Left lung (tissue), 10 donors: ENCODE results near the gene TUBGCP2. TPM values are rescaled to one million over a fixed set of nuclear protein-coding genes. Genes with fewer than 3 reads are reported as not detected.

ENCODE experiments used
- ATAC-seq: fragments of 200-7000 bp; cut with Tn5 transposase; one replicate; pipeline ENCODE4 v1.9.1; 2020; ENCODE audit warnings: moderate library complexity
- DNase-seq, 4 donors: peaks; one replicate each; pipeline ENCODE4 v3.0.0-alpha.2; 2013 to 2020
- H3K27ac ChIP-seq, 2 donors: fragments of 200-600 bp; sonication (generic) in 1 of 2; one replicate each; pipeline versions ENCODE4 v1.5.0 to v1.8.0; 2020 to 2021
- H3K27me3 ChIP-seq, 2 donors: fragments of 200-600 bp; sonication (generic) in 1 of 2; one replicate each; pipeline versions ENCODE4 v1.5.0 to v1.8.0; 2020 to 2021
- H3K36me3 ChIP-seq, 2 donors: fragments of 200-600 bp; sonication (generic) in 1 of 2; one replicate each; pipeline versions ENCODE4 v1.5.0 to v1.8.0; 2020 to 2021
- H3K4me1 ChIP-seq, 2 donors: fragments of 200-600 bp; one replicate each; pipeline ENCODE4 v1.8.0; 2021
- H3K4me3 ChIP-seq, 2 donors: fragments of 200-600 bp; sonication (generic) in 1 of 2; one replicate each; pipeline versions ENCODE4 v1.5.0 to v1.8.0; 2020 to 2021; ENCODE audit warnings: mild to moderate bottlenecking in 1 of 2
- H3K9me3 ChIP-seq, 2 donors: fragments of 200-600 bp; sonication (generic) in 1 of 2; one replicate each; pipeline versions ENCODE4 v1.5.0 to v1.8.0; 2020 to 2021
- CTCF ChIP-seq, 2 donors: fragments of 200-600 bp; sonication (generic) in 1 of 2; IDR thresholded peaks; one replicate each; pipeline versions ENCODE4 v1.5.0 to v1.8.0; 2021; ENCODE audit warnings: antibody characterized with exemption in 2 of 2
- intact Hi-C, 2 donors: fragments of 100-400 bp; cut with DNase I; formaldehyde crosslinking; loops; one replicate each; pipeline versions ENCODE4 v1.11.2 to v1.14.2; 2022
- polyA plus RNA-seq, 6 donors: library from polyadenylated mRNA; unstranded; fragments of 120-200 nt; gene quantifications; one replicate each; pipeline ENCODE4 v1.2.1, GENCODE V29; 2013; ENCODE audit not compliant: insufficient read length in 6 of 6
- total RNA-seq, 2 donors: library from RNA; stranded (reverse); fragmentation: NEBNext Ultra II Directional; extraction: Animal tissue kit (Norgen Biotek cat#: 25700); gene quantifications; one replicate each; pipeline ENCODE4 v1.2.1, GENCODE V29; 2021
- donor health status: DM: no; HTN: yes; CAD: no.
- donor health status: DM: no; HTN: no; CAD: no.

The TUBGCP2 gene
- total and polyA plus RNA-seq, 8 donors = 44.2 to 62.3 (median 52.1) TPM

GRCh38 chr10:133327651-133328357, 19.1 kb upstream of the TUBGCP2 start:
- Histone ChIP-seq H3K27ac (no peak overlapping the region), H3K36me3 (no peaks in the 10 kb centered on the region), H3K9me3 (no peaks in the 10 kb centered on the region), H3K4me3 (no peak overlapping the region), H3K4me1 (peaks cover 4 to 24% of the 10 kb centered on the region in 2 donors), H3K27me3 (peaks cover 50 to 95% of the 10 kb centered on the region in 2 donors)
- TF ChIP-seq CTCF (IDR thresholded peaks at IDR 0.05) = no peak
- DNase-seq (peak in 1 of 4 donors; percentile 62), ATAC-seq (no peak)
- intact Hi-C loops = no loop called here

GRCh38 chr10:133326745-133327650, 18.3 kb upstream of the TUBGCP2 start:
- H3K27ac ChIP-seq = no peak overlapping the region
- ATAC-seq (no peak), DNase-seq (peak in 1 of 4 donors; percentile 53)
- no peaks in the 10 kb centered on the region for H3K36me3 ChIP-seq
- TF ChIP-seq CTCF (IDR thresholded peaks at IDR 0.05) = no peak
- H3K9me3 ChIP-seq = no peaks in the 10 kb centered on the region
- intact Hi-C loops = no loop called here
- H3K27me3 ChIP-seq = peaks cover 48 to 89% of the 10 kb centered on the region in 2 donors
- no peak overlapping the region for H3K4me3 ChIP-seq
- peaks cover 4 to 24% of the 10 kb centered on the region in 2 donors for H3K4me1 ChIP-seq

- Histone ChIP-seq H3K27me3 (peaks cover 44 to 81% of the 10 kb centered on the region in 2 donors), H3K27ac (no peak overlapping the region), H3K4me3 (no peak overlapping the region), H3K9me3 (no peaks in the 10 kb centered on the region), H3K4me1 (peaks cover 4 to 24% of the 10 kb centered on the region in 2 donors), H3K36me3 (no peaks in the 10 kb centered on the region)
- no peak for TF ChIP-seq CTCF (IDR thresholded peaks at IDR 0.05)
- ATAC-seq (no peak), DNase-seq (no peak)
- intact Hi-C loops = no loop called here
Observed at GRCh38 chr10:133326223-133326551, 17.5 kb upstream of the TUBGCP2 start.

GRCh38 chr10:133325440-133326222, 17.0 kb upstream of the TUBGCP2 start:
- DNase-seq (peak in 1 of 4 donors; percentile 69), ATAC-seq (no peak)
- Histone ChIP-seq H3K9me3 (no peaks in the 10 kb centered on the region), H3K4me3 (peak overlapping the region in 1 of 2 donors; percentile 22), H3K4me1 (peaks cover 4 to 24% of the 10 kb centered on the region in 2 donors), H3K27ac (no peak overlapping the region), H3K27me3 (peaks cover 44 to 80% of the 10 kb centered on the region in 2 donors), H3K36me3 (no peaks in the 10 kb centered on the region)
- intact Hi-C loops = no loop called here
- no peak for TF ChIP-seq CTCF (IDR thresholded peaks at IDR 0.05)
